GM12878 (cell line): ENCODE measurements around the gene SSPN. TPM values are rescaled to one million over a fixed set of nuclear protein-coding genes. Genes with fewer than 3 reads are reported as not detected.

ENCODE experiments used
- CBFB ChIP-seq: IDR thresholded peaks from 2 replicates; pipeline ENCODE4 v1.6.1; 2016; ENCODE audit warnings: antibody characterized with exemption, low read depth
- CREM ChIP-seq: IDR thresholded peaks from 2 replicates; pipeline ENCODE4 v1.6.1; 2014; ENCODE audit warnings: antibody characterized with exemption, low read depth
- CUX1 ChIP-seq: IDR thresholded peaks from 2 replicates; pipeline ENCODE4 v1.6.1; 2012; ENCODE audit warnings: improper control_type of control experiment, low read depth, low read length; ENCODE audit not compliant: insufficient replicate concordance
- E2F8 ChIP-seq: fragments of 450-650 bp; IDR thresholded peaks from 2 replicates; pipeline ENCODE4 v1.6.1; 2018; ENCODE audit warnings: mild to moderate bottlenecking, low read depth, moderate library complexity; ENCODE audit not compliant: partially characterized antibody
- HCFC1 ChIP-seq: fragments of 150-350 bp; IDR thresholded peaks from 2 replicates; pipeline ENCODE4 v1.6.1; 2014; ENCODE audit warnings: low read length
- MAX ChIP-seq: IDR thresholded peaks from 2 replicates; pipeline ENCODE4 v1.6.1; 2012; ENCODE audit warnings: low read depth, low read length, improper control_type of control experiment
- MTA2 ChIP-seq: fragments of 450-650 bp; IDR thresholded peaks from 2 replicates; pipeline ENCODE4 v1.6.1; 2016; ENCODE audit warnings: low read depth, mild to moderate bottlenecking, moderate library complexity
- MXI1 ChIP-seq: fragments of 150-350 bp; IDR thresholded peaks from 2 replicates; pipeline ENCODE4 v1.6.1; 2011; ENCODE audit warnings: low read depth, mild to moderate bottlenecking, inconsistent platforms, low read length, improper control_type of control experiment
- NR2C2 ChIP-seq: IDR thresholded peaks from 2 replicates; pipeline ENCODE4 v1.6.1; 2011; ENCODE audit warnings: borderline replicate concordance, low read depth; ENCODE audit not compliant: control insufficient read depth, insufficient read length
- NRF1 ChIP-seq: conservative IDR thresholded peaks from 2 replicates; pipeline ENCODE4 v1.6.1; 2011; ENCODE audit warnings: mild to moderate bottlenecking, low read depth, low read length, improper control_type of control experiment
- SMARCA5 ChIP-seq: fragments of 450-650 bp; IDR thresholded peaks from 2 replicates; pipeline ENCODE4 v1.6.1; 2017; ENCODE audit warnings: mild to moderate bottlenecking
- TAF1 ChIP-seq: IDR thresholded peaks from 2 replicates; pipeline ENCODE4 v1.6.1; 2011; ENCODE audit warnings: mild to moderate bottlenecking, low read depth, low read length, borderline replicate concordance
- TCF3 ChIP-seq: IDR thresholded peaks from 2 replicates; pipeline ENCODE4 v1.6.1; 2012; ENCODE audit warnings: low read depth, mild to moderate bottlenecking, low read length, borderline replicate concordance; ENCODE audit not compliant: insufficient read depth
- ZBED1 ChIP-seq: IDR thresholded peaks from 2 replicates; pipeline ENCODE4 v1.6.1; 2016; ENCODE audit warnings: borderline replicate concordance
- ZBTB4 ChIP-seq: fragments of 450-650 bp; formaldehyde crosslinking; IDR thresholded peaks from 2 replicates; pipeline ENCODE4 v1.4.0; 2022; ENCODE audit warnings: mild to moderate bottlenecking, moderate library complexity
- polyA plus RNA-seq, 11 experiments: library from polyadenylated mRNA; depleted of rRNA in 4 of 11; unstranded in 6 of 11; stranded (reverse) in 5 of 11; fragments of >200 nt; fragmentation: Nextera tagmentation in 4 of 11; fragmentation: Illumina TruSeq in 1 of 11; extraction: Ambion mirVana in 4 of 11; extraction: Trizol in 1 of 11; gene quantifications; 1 replicate in 1 of 11; 2 replicates in 10 of 11; pipeline versions ENCODE4 v1.2.1 to v1.2.3, GENCODE V29; 2011 to 2016; ENCODE audit warnings: inconsistent platforms in 2 of 11, missing spikeins in 2 of 11, low read depth in 1 of 11
- total RNA-seq, 4 experiments: library from RNA; depleted of rRNA in 3 of 4; stranded (reverse); fragments of >200 nt in 3 of 4; fragmentation: Illumina TruSeq in 1 of 4; extraction: Trizol in 1 of 4; gene quantifications; 2 replicates each; pipeline versions ENCODE4 v1.2.1 to v1.2.3, GENCODE V29; 2013 to 2021
- TF ChIP-seq, protein P1 (sequence below): fragments of 450-650 bp; IDR thresholded peaks from 2 replicates; pipeline ENCODE4 v1.6.1; 2017; ENCODE audit warnings: borderline replicate concordance

SSPN gene
- total and polyA plus RNA-seq, 10 of the 15 experiments (the other 5 are each of a cell fraction or from before 2014, with no cell fraction given): 0.04 to 0.41 (median 0.28) TPM; not detected in 5

DNA sequence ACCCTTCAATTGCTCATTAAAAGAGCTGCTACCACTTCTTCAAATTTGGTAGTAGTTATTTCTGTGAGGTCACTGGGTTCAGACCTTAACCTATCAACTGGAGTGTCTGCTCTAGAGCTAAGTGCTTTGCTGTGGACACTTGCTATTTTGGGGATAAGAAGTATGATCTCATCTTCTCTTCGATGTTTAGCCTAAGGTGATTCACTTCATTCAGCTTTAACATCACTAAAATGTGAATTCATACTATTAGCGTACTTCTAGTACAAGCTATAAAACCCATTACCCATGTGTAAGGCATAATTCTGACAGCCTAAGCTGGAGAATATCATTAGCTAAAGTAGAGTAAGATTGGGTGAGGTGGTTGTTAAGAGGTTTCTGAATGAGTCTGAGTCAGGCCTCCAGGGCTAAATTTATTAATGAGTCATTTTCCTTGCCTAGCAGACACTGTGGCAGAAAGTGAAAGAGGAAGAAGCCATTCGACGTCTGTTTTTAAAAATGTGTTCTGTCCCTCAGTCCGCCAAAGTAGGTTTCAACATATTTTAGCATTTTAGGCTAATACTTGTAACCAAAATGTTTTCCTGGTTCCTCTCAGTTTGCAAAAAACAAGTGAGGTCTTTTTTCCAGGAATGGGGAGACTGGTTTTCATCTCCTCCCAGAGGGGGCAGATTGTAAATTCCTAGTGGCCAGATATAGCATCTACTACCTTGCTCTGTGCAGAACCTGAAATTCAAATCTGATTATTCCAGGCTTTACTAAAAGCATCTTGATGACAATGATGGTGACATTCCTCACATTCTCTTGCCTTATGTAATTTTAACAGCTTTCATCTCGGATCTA, 103.6 kb downstream of the SSPN start (continued):
- TF ChIP-seq, protein P1, sequence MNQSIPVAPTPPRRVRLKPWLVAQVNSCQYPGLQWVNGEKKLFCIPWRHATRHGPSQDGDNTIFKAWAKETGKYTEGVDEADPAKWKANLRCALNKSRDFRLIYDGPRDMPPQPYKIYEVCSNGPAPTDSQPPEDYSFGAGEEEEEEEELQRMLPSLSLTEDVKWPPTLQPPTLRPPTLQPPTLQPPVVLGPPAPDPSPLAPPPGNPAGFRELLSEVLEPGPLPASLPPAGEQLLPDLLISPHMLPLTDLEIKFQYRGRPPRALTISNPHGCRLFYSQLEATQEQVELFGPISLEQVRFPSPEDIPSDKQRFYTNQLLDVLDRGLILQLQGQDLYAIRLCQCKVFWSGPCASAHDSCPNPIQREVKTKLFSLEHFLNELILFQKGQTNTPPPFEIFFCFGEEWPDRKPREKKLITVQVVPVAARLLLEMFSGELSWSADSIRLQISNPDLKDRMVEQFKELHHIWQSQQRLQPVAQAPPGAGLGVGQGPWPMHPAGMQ: no peak
- no peak for TF ChIP-seq NR2C2
- TF ChIP-seq NRF1: no peak
- TF ChIP-seq MXI1: peak; percentile 83; the same call in 1 of the 2 replicates
- 0 out of 2 replicates have a peak, but pooled peaks have one; percentile 66 for TF ChIP-seq ZBED1
- no peak for TF ChIP-seq E2F8
- TF ChIP-seq CREM: peak; percentile 82
- peak; percentile 49 for TF ChIP-seq CUX1
- peak; percentile 99 for TF ChIP-seq MTA2
- peak; percentile 75; the same call in 1 of the 2 replicates for TF ChIP-seq TCF3
- TF ChIP-seq ZBTB4 (CRISPR knock-in tag): no peak
- no peak for TF ChIP-seq MAX
- no peak for TF ChIP-seq SMARCA5
- TF ChIP-seq HCFC1: no peak
- peak; percentile 59 for TF ChIP-seq CBFB
- no peak for TF ChIP-seq TAF1
